Inferior parietal cortex (tissue), 1 donor: Measurements from ENCODE around the gene CTSF.
A peak's percentile ranks its signal among the peaks of the same experiment; 100 is the strongest.
"Not testable (repeated sequence)": the region's sequence is repeated elsewhere in the genome, so short reads cannot be mapped to it uniquely, and the experiment has no call there.

ENCODE experiments used
- DNase-seq: peaks from one replicate; pipeline ENCODE4 v3.0.0-alpha.2; 2016; ENCODE audit errors: extremely low spot score

The CTSF gene

GRCh38 chr11:66559142-66559865, 9.1 kb downstream of the CTSF start:
- no peak for DNase-seq

GRCh38 chr11:66557733-66558326, 10.6 kb downstream of the CTSF start:
- no peak for DNase-seq

GRCh38 chr11:66556086-66556485, 12.3 kb downstream of the CTSF start:
- DNase-seq: no peak

- DNase-seq: no peak
Measured at GRCh38 chr11:66555416-66555815, 13.0 kb downstream of the CTSF start.

GRCh38 chr11:66554602-66555001, 13.8 kb downstream of the CTSF start:
- no peak for DNase-seq

GRCh38 chr11:66550887-66551286, 17.5 kb downstream of the CTSF start:
- DNase-seq: no peak

- no peak for DNase-seq
Measured at GRCh38 chr11:66549696-66550095, 18.7 kb downstream of the CTSF start.

- DNase-seq: no peak
Measured at GRCh38 chr11:66548774-66549630, 19.4 kb downstream of the CTSF start.

- no peak for DNase-seq
Measured at GRCh38 chr11:66548041-66548440, 20.4 kb downstream of the CTSF start.

- DNase-seq: no peak
Measured at GRCh38 chr11:66547662-66548009, 20.8 kb downstream of the CTSF start.

GRCh38 chr11:66546966-66547661, 21.3 kb downstream of the CTSF start:
- no peak for DNase-seq

GRCh38 chr11:66546368-66546965, 21.9 kb downstream of the CTSF start, which contains the start of gene ACTN3:
Gene ACTN3 (plus strand): TSS chr11:66546903. CDS start chr11:66546938, 35 bp downstream.
- no peak for DNase-seq

GRCh38 chr11:66545701-66546367, 22.6 kb downstream of the CTSF start, which contains the start of gene ZDHHC24:
Gene ZDHHC24 (minus strand): TSS chr11:66546048. CDS start chr11:66546003, 45 bp downstream.
- DNase-seq: peak; percentile 96

GRCh38 chr11:66544952-66545351, 23.5 kb downstream of the CTSF start:
- DNase-seq: not testable (repeated sequence)

- no peak for DNase-seq
Measured at GRCh38 chr11:66543263-66544107, 24.9 kb downstream of the CTSF start.

GRCh38 chr11:66542362-66542761, 26.0 kb downstream of the CTSF start:
- no peak for DNase-seq

GRCh38 chr11:66541892-66542291, 26.5 kb downstream of the CTSF start:
- DNase-seq: no peak

- not testable (repeated sequence) for DNase-seq
Measured at GRCh38 chr11:66540598-66540997, 27.8 kb downstream of the CTSF start.

- no peak for DNase-seq
Measured at GRCh38 chr11:66539870-66540213, 28.6 kb downstream of the CTSF start.
